Fibroblast of mammary gland (primary cell): ENCODE results near the gene ZNF664.

ENCODE experiments used
- DNase-seq: peaks from one replicate; pipeline ENCODE4 v3.0.0-alpha.2; 2010; ENCODE audit warnings: low read depth
- H3K4me3 ChIP-seq: 2 replicates; pipeline ENCODE4 v1.5.1; 2011; ENCODE audit warnings: low read depth, mild to moderate bottlenecking, low read length, moderate library complexity; ENCODE audit not compliant: control insufficient read depth
- CTCF ChIP-seq: conservative IDR thresholded peaks from 2 replicates; pipeline ENCODE4 v1.5.1; 2011; ENCODE audit warnings: low read depth, low read length, inconsistent platforms; ENCODE audit not compliant: control insufficient read depth, insufficient read depth

Gene ZNF664

GRCh38 chr12:123931686-123932321 lies 41.2 kb upstream of the ZNF664 start:
- TF ChIP-seq CTCF: no peak
- no peak overlapping the region for H3K4me3 ChIP-seq
- no peak for DNase-seq

- TF ChIP-seq CTCF: no peak
- DNase-seq: no peak
- H3K4me3 ChIP-seq: no peak overlapping the region
Measured at GRCh38 chr12:123933214-123933613, 39.8 kb upstream of the ZNF664 start.

GRCh38 chr12:123934016-123934620 lies 38.9 kb upstream of the ZNF664 start:
- H3K4me3 ChIP-seq: no peak overlapping the region
- no peak for DNase-seq
- TF ChIP-seq CTCF: no peak

- H3K4me3 ChIP-seq: no peak overlapping the region
- no peak for TF ChIP-seq CTCF
- peak; percentile 75 for DNase-seq
Measured at GRCh38 chr12:123934829-123935228, 38.2 kb upstream of the ZNF664 start.

- DNase-seq: no peak
- TF ChIP-seq CTCF: no peak
- no peak overlapping the region for H3K4me3 ChIP-seq
Measured at GRCh38 chr12:123935956-123936355, 37.1 kb upstream of the ZNF664 start.

- TF ChIP-seq CTCF: no peak
- no peak overlapping the region for H3K4me3 ChIP-seq
- no peak for DNase-seq
Measured at GRCh38 chr12:123936471-123936870, 36.5 kb upstream of the ZNF664 start.
